GM21717 (cell line): ENCODE data around the gene ERRFI1.

Source experiments
- ATAC-seq: cut with Tn5 transposase; IDR thresholded peaks from one replicate; pipeline ENCODE4 v1.9.1; 2021; ENCODE audit warnings: mild to moderate bottlenecking, moderate library complexity; ENCODE audit not compliant: unreplicated experiment

Gene ERRFI1

GRCh38 chr1:8004803-8005573 lies 21.1 kb downstream of the ERRFI1 start:
- ATAC-seq = no peak

- no peak for ATAC-seq
Measured at GRCh38 chr1:8004113-8004802, 21.9 kb downstream of the ERRFI1 start.

GRCh38 chr1:8003438-8004112 lies 22.5 kb downstream of the ERRFI1 start:
- no peak for ATAC-seq

GRCh38 chr1:8002921-8003320 lies 23.2 kb downstream of the ERRFI1 start:
- ATAC-seq = no peak

- ATAC-seq = no peak
Measured at GRCh38 chr1:8002329-8002910, 23.7 kb downstream of the ERRFI1 start.

DNA sequence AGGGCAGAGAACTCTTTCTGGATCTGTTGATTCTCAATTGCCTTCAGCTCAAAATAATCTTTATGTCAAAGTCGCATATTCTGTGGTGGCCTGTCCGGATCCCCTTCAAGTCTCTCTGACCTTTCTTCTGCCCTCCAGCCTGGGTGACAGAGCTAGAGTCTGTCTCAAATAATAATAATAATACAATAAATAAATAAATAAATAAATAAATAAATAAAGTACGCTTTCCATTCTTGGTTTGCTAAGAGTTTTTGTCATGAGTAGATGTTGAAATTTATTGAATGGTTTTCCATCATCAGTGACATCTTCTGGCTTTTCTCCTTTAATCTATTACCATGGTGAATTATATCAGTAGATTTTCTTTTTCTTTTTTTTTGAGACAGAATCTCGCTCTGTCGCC lies 30.7 kb downstream of the ERRFI1 start:
- no peak for ATAC-seq

DNA sequence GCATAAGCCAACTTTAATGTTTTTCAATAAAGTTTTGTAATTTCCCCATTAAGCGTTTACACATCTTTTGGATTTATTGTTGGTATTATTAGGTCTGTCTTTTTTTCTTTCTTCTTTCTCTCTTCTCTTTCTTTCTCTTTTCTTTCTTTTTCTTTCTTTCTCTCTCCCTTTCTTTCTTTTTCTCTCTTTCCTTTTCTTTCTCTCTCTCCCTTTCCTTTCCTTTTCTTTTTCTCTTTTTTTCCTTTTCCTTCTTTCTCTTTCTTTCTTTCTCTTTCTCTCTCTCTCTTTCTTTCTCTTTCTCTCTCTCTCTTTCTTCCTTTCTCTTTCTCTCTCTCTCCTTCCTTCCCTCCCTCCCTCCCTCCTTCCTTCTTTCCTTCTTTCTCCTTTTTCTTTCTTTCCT lies 31.3 kb downstream of the ERRFI1 start:
- no peak for ATAC-seq

DNA sequence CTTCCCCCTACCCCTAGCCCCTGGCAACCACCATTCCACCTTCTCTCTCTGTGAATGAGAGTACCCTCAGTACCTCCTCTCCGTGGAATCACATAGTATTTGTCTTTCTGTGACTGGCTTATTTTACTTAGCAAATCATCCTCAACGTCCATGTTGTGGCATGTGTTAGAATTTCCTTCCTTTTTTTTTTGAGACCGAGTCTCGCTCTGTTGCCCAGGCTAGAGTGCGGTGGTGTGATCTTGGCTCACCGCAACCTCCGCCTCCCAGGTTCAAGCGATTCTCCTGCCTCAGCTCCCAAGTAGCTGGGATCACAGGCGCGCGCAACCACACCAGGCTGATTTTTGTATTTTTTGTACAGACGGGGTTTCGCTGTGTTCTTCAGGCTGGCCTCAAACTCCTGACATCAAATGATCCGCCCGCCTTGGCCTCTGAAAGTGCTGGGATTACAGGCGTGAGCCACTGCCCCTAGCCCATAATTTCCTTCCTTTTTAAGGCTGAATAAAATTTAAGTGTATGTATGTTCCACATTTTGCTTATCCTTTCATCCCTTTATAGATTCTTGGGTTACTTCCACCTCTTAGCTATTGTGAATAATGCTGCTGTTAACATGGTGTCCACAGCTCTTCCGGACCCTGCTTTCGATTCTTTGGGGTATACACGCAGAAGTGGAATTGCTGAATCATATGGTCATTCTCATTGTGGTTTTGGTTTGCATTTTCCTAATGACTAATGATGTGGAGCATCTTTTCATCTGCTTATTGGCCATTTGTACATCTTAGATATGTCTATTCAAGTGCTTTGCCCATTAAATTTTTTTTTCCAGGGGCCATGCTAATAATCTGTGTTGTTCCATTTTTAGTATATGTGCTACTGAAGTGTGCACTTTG lies 32.3 kb downstream of the ERRFI1 start:
- peak; percentile 58 for ATAC-seq

GRCh38 chr1:7992885-7993284 lies 33.2 kb downstream of the ERRFI1 start:
- ATAC-seq = no peak

DNA sequence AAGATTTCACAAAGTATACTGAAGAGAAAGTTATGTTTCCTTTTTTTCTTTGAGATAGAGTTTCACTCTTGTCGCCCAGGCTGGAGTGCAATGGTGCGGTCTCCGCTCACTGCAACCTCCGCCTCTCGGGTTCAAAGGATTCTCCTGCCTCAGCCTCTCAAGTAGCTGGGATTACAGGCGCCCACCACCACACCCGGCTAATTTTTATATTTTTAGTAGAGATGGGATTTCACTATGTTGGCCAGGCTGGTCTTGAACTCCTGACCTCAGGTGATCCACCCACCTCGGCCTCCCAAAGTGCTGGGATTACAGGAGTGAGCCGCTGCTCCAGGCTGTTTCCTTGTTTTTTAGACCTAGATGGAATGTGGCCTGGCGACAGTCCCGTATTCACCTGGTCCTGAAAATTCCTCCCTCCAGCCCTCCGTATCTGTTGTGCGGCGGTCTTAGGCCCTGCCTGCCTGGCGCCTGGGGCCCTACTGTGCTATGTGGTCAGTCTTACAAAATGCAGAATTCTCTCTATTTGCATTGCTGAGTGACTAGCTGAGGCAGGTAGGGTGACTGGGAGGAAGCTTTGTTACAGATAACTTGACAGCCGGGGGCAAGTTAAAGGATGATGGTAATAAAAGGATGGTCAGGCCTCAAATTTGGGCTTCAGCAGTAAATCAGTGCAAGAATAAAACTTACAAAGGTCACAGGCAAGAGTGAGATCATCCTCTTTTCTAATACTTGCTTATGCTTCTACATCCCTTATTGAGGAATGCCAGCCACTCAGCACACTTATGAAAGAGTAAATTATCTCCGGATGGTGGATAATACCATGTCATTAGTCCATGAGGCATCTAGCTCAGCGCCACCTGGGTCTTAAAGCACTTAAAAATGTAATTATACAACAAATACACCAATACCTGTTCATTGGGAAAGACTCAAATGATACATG lies 34.3 kb downstream of the ERRFI1 start:
- no peak for ATAC-seq

DNA sequence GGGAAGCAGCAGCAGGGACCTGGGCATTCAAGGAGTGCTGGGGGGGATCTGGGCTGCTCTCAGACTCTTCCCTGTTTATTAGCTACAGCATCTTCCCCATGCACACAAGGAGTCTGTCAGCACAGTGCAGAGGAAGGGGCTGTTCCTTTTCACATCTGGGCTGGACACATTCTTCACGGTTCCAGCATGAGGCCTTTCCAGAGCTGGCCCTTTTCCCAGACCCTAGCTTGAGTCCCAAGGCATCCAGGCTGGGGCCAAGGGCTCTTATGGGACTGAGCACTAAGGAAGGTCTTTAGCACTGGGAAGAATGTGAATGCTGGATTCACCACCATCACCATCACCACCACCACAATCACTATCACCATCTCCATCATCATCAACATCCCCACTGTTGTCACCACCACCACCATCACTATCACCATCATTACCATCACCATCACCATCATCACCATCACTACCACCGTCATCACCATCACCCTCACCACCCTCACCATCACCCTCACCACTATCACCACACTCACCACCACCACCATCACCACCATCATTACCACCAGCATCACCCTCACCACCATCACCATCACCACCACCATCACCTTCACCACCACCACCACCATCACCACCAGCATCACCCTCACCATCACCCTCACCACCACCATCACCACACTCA lies 36.2 kb downstream of the ERRFI1 start:
- no peak for ATAC-seq

- ATAC-seq = no peak
Measured at GRCh38 chr1:7988576-7988975, 37.5 kb downstream of the ERRFI1 start.

- ATAC-seq = no peak
Measured at GRCh38 chr1:7987528-7987927, 38.6 kb downstream of the ERRFI1 start.

GRCh38 chr1:7985851-7986612 lies 40.1 kb downstream of the ERRFI1 start:
- ATAC-seq = no peak

DNA sequence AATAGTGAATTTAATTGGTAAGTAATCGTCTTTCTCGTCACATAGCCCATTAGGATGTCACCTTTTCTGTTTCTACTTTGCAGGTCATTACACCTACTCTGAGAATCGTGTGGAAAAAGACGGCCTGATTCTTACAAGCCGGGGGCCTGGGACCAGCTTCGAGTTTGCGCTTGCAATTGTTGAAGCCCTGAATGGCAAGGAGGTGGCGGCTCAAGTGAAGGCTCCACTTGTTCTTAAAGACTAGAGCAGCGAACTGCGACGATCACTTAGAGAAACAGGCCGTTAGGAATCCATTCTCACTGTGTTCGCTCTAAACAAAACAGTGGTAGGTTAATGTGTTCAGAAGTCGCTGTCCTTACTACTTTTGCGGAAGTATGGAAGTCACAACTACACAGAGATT lies 41.3 kb downstream of the ERRFI1 start:
- no peak for ATAC-seq

- ATAC-seq = no peak
Measured at GRCh38 chr1:7983086-7983778, 42.9 kb downstream of the ERRFI1 start.

DNA sequence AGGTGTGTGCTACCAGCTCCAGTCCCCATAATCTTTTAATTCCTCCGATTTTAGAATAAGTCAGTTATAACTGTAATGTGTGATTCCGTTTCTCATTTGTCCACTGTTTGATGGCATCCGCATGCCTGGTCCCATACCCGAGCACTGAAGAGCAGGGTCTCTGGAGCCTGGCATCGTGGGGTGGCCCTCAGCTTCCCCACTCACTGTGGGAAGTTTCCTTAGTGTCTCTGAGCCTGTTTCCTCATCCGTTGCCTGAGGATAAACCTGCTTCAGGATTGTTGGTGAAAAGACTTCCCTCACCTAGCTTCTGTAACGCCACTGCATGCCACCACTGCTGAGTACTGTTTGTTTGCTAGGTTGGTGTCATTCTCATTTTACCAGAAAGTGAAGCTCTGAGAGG lies 45.1 kb downstream of the ERRFI1 start:
- no peak for ATAC-seq
